GDM1 (cell line): Measurements from ENCODE around the gene GIGYF1.
"Not testable (repeated sequence)": the region's sequence is repeated elsewhere in the genome, so short reads cannot be mapped to it uniquely, and the experiment has no call there.

Experiments used
- DNase-seq: peaks from one replicate; lab custom pipeline; 2025; lab: John Stamatoyannopoulos, UW

The GIGYF1 gene

DNA sequence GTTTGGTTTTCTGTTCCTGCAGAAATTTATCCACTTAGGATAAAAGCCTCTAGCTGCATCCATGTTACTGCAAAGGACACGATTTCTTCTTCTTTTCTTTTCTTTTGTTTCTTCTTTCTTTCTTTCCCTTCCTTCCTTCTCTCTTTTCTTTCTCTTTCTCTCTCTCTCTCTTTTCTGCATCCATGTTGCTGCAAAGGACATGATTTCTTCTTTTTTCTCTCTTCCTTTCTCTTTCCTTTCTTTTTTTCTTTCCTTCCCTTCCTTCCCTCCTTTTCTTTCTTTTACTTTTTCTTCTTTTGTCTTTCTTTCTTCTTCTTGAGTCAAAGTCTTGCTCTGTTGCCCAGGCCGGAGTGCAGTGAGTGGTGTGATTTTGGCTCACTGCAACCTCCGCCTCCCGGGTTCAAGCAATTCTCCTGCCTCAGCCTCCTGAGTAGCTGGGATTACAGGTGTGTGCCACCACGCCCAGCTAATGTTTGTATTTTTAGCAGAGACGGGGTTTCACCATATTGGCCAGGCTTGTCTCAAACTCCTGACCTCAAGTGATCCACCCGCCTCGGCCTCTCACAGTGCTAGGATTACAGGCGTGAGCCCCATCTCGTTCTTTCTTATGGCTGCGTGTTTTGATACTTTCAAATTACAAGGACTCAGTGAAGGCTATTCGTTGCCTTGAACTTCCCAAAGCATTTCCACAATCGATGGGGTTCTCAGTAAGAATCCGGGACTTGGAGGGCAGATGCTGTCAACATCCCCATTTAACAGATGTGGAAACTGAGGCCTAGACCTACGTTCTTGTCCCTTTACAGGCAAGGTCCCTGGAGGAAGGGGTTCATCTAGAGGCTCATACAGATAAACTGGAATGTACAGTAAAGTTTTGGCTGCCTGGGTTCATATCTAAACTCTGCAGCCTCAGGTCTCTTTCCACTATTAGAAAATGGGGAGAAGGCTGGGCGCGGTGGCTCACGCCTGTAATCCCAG lies 22.4 kb downstream of the GIGYF1 start:
- DNase-seq: no peak

DNA sequence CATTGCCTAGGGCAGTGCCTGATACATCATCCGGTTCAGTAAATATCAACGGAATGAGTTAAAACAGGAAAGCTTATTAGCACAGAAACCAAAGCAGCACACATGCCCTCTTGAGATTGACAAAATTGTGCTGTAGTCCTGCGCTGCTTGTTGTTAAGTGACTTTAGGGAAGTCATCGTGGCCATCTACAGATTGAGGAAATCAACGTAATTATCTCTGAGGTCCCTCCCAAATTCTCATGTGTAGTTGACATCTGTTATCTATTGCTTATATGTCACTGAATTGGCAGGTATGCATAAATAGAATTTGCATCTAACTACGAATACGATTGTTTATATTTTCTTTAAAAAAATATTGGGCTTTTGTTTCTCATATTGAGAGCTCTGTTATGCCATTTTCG lies 24.0 kb downstream of the GIGYF1 start:
- DNase-seq: no peak

DNA sequence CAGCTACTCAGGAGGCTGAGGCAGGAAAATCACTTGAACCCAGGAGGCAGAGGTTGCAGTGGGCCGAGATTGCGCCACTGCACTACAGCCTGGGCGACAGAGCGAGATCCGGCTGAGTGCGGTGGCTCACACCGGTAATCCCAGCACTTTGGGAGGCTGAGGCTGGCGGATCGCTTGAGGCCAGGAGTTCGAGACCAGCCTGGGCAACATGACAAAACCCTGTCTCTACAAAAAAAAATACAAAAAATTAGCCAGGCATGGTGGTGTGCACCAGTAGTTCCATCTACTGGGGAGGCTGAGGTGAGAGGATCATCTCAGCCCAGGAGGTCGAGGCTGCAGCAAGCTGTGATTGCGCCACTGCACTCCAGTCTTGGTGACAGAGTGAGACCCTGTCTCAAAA lies 24.9 kb downstream of the GIGYF1 start:
- not testable (repeated sequence) for DNase-seq

DNA sequence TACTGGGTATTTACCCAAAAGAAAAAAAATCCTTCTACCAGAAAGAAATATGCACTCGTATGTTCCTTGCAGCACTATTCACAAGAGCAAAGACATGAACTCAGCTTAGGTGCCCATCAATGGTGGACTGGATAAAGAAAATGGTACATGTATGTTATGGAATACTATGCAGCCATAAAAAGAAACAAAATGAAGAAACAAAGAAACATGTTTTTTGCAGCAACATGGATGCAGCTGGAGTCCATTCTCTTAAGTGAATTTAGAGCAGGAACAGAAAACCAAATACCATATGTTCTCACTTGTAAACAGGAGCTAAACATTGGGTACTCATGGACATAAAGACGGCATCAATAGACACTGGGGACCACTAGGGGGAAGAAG lies 26.0 kb downstream of the GIGYF1 start:
- no peak for DNase-seq

DNA sequence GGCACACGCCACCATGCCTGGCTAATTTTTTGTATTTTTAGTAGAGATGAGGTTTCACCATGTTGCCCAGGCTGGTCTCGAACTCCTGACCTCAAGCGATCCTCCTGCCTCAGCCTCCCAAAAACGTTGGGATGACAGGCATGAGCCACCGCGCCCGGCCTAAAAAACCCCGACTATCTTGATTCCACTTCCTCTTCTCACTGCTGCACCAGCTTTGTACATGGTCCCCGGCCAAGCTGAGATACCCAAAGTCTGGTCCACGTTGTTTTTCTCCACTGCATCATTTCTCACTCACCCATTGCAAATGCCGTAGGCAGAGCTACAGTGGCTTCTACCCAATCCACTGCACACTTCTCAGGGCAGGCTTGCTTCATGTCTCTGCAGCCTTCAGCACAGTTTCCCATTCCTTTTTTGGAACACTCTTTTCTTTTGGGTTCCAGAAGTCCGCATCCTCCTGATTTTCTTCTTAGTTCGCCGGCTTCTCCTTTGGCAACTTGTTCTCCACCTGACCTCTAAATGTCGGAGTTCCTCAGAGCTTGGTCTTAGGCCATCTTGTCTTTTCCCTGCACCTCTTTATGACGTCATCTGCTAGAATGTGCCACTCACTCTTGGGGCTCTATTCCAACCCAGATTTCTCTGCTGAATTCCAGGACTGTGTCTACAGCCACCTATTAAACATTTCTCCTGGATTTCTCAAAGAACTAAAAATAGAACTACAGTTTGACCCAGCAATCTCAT lies 26.6 kb downstream of the GIGYF1 start:
- DNase-seq: no peak

DNA sequence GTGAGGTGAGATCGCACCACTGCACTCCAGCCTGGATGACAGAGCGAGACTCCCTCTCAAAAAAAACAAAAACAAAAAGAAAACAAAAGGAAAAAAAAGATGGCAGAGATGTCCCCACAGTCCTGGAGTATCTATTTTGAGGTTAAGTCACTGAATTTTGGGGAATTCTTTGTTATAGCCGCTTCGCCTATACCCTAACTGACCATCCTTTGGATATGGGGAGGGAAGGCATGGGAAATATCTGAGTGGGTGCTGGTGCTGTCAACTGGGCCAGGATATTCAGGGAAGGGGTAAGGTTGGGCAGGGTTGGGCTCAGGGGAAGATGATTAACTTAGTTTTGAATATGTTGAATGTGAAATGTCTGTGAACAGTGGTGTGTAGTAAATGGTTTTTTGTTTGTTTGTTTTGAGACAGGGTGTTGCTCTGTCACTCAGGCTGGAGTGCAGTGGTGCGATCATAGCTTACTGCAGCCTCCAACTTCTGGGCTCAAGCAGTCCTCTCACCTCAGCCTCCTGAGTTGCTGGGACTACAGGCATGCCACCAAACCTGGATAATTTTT lies 28.8 kb downstream of the GIGYF1 start:
- DNase-seq: no peak

DNA sequence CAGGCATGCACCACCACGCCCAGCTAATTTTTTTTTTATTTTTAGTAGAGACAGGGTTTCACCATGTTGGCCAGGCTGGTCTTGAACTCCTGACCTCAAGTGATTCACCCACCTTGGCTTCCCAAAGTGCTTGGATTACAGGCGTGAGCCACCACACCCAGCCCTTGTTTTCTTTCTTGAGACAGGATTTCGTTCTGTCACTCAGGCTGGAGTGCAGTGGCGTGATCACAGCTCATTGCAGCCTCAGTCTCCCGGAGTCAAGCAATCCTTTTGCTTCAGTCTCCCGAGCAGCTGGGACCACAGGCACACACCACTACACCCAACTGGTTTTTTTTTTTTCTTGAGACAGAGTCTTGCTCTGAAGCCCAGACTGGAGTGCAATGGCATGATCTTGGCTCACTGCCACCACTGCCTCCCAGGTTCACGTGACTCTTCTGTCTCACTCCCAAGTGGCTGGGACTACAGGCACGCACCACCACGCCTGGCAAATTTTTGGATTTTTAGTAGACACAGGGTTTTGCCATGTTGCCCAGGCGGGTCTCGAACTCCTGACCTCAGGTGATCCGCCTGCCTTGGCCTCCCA lies 31.8 kb downstream of the GIGYF1 start:
- DNase-seq: not testable (repeated sequence)

DNA sequence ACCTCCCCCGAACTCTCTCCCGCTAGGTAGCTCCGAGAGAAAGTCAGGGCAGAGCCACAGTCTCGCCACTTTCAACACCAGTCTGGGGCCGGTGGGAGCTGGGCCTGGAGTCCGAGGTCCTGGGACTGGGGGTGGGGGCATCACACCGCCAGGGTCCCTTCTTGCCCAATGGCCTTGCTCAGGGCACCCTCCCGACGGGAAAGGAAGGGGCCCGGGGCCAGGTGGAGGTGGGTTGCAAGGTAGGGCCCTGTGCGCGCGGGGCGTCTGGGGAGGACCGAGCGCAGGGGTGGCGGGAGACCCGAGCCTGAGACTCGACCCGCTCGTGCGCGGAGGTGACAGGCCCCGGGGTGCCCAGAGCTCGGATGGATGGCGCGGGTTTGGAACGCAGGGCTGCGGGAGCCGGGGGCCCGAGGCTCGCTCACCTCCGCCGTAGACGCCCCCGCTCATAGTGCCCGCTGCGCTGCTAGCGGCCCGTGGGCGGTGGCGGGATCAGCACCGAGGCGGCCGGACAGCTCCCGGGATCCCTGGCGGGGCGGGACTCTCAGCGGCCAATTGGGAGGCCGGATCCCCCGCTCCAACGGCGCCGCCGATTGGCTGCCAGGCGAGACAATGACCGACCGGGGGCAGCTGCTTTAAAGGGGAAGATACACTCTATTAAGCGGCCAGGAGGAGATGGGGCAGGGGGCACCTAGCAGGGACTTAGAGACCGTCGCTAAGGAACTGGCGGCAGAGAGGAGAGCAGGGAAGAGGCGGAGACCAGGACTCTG lies 38.0 kb downstream of the GIGYF1 start, which contains the start of gene ACTL6B:
Gene ACTL6B, minus strand, starts transcription at position 541 of the 767 bp plus-strand sequence. Its CDS starts 94 bp downstream, at position 447.
- DNase-seq: peak; percentile 71

DNA sequence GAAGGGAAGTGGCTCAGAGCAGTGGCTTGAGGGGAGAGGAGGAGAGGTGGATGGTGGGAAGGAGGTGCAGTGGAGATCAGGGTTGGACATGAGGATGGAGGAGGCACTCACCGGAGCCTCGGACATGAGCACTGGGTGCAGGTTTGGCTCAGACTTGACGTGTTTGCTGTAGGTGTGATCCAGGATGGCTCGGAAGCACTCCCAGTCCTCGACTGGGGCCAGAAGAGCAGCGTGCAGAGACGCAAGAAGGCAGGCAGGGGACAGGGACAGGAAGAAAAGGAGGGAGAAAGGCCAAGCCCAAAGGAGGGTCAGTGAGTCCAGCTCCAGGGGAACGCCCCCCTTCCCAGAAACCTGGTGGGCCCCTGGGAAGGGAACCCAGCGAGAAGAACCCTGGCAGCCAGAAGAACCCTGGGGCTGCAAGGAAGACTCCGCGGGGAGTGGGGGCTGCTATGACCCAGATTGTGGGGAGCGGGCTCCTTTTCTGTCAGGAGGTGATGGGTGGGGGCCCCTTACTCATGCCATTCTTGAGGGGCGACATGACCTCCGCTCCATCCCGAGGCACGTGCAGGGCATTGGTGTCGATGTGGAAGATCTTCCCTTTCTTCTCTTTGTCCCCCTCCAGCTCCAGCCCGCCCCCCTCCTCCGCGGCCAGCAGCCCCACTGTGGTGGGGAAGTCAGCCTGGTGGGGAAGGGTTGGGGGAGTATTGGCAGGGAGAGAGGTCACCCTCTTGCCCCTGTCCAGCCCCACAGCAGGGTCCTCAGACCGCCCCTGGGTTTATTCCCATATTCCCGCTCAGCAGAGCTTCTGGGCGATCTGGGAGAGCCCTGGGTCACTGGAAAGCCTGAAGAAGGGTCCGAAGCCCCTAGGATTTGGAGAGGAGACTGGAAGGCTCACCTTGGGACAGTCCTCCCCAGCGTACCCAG lies 38.9 kb downstream of the GIGYF1 start:
- DNase-seq: no peak

DNA sequence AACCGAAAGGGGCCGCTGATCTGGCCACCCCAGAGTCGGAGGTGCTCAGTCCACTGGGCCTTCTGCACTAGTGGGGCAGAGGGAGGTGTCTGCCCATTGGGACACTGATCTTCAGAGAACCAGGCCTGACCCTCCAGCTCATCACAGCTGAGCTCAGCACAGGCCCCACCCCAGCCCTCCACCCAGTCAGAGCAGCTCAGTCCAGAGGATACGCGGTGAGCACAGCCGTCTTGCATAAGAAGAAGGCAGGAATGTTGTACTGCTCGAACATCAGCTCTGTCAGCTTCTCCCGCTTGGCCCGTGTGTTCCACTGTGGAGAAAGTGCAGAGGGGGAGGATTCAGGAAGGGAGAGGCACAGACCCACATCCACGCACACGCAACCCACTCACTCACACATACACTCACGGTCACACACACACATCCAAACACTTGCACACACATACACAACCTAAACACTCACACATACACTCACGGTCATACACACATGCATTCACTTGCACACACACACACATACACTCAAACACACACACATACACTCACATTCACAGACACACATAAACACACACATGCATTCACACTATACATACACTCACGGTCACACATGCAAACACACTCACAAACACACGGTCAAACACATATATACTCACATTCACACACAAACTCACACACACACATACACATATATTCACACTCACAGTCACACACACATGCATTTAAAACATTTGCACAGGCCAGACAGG lies 44.1 kb downstream of the GIGYF1 start:
- no peak for DNase-seq

DNA sequence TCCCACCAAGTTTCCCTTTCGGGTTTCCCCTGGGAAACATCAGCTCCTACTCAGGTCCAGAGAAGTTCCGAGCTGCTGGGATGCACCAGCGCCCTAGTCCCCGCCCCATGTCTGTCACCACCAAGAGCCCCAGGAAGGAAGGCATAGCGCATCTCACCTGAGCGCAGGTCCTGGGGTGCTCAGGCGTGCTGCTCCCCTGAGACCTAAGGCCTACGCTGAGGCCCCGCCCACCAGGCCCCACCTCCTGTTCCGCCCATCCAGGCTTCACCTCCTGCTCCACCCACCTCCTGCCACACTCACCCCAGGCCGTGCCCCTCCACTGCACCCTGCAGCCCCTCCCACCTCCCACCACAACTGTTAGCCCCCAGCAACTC lies 51.5 kb downstream of the GIGYF1 start:
- DNase-seq: no peak

DNA sequence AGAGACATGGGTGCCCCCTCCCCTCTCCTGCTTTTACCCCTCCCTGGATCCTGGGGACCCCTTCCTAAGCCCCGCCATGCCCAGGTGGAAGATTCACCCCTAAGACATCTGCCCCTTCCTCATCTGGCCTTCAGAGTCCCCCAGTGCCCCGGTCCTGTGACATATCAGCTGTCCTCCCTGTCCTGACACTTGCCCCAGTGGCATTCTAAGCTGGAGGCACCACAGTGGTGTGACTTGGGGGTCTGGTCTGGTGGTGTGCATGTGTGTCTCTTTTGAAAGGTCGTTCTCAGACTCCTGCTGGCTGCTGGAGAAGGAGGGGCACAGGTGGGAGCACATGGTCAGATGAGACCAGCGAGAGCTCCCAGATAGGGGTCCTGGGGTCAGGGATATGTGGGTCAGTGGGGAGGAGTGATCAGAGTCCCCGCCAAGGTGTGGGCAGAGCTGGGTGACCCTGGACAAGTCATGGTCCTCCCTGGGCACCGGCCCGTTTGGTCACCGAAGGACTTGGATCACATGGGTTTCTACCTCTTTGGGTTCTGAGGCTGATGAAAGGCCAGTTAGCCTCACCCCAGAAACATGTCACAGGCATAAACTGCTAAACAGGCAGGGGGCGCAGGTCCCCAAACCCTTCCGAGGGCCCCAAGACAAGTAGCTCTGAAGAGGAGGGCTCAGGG lies 52.1 kb downstream of the GIGYF1 start:
- DNase-seq: no peak

DNA sequence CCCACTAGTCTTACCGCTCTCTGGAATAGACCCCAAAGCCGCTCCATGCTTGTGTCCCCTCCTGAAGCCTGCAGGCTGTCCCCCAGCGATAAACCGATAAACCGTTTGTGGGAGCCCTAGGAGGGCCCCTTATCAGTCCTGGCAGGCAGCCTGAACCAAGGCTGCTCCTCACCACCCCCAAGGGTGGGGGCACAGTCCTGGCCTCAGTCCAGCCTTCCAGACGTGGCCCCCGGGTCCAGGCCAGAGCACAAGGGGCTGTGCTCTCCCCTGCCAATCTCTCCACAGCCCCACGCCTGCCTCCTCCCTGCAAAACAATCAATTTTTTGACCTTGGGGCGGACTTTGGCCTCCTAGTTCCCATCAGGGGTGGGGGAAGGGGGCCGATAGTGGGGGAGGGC lies 52.6 kb downstream of the GIGYF1 start, which contains the start of gene TFR2:
Gene TFR2, minus strand, starts transcription at position 90 of the 397 bp plus-strand sequence. Its CDS starts 43 bp downstream, at position 47.
- DNase-seq: no peak

DNA sequence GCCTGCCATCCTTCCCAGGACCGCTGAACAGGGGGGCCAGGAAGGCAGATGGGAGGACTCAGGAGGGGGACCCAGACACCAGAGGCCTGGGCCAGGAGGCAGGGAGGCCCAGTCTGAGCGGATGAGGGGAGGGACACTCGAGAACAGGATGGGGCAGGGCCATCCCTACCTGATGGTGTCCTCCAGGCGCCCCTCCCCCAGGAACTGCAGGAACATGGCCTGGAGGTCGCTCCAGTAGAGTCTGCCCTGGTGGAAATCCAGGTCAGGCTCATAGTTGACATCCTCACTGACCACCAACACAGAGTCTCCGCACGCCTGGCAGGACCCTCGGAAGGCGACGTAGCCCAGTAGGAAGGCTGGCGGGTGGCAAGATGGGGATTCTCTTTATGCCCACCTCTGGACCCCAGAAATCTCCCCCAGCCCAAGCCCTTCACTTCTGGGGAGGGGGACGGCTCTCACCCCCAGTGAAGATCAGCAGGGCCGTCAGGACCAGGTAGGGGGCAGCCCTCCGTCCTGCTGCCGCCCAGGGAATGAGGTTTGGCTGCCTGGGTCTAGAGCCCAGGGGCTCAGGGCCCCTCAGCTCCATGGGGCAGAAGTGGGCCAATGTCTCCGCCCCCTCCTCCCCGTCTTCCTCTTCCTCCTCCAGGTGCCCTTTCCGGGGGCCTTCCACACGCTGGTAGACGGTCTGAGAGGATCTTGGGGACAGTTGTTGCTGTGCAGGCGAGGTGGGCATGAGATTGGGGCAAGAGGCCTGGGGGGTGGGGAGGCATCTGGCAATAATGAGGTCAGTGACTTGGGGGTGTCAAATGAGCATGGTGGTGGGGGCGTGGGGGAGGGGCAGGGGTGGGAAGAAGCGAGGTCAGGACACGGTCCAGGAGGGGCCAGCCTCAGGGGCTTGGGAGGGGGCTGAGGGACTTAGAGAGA lies 53.3 kb downstream of the GIGYF1 start:
- no peak for DNase-seq

DNA sequence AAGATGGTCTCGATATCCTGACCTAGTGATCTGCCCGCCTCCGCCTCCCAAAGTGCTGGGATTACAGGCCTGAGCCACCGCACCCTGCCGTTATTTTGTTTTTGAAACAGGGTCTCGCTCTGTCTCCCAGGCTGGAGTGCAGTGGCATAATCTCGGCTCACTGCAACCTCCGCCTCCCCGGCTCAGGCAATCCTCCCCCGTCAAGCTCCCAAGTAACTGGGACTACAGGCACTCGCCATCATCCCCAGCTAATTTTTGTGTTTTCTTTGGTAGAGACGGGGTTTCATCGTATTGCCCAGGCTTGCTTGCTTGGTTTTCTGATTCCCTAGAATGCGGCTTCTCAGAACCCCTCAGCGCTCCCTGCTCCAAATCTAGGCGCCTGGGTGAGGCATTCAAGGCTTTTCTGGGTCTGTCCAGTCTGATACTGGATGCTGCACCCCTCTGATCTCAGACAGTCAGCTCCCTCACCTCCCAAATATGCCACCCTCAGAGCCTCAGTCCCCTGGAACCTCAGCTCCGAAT lies 54.0 kb downstream of the GIGYF1 start:
- no peak for DNase-seq

DNA sequence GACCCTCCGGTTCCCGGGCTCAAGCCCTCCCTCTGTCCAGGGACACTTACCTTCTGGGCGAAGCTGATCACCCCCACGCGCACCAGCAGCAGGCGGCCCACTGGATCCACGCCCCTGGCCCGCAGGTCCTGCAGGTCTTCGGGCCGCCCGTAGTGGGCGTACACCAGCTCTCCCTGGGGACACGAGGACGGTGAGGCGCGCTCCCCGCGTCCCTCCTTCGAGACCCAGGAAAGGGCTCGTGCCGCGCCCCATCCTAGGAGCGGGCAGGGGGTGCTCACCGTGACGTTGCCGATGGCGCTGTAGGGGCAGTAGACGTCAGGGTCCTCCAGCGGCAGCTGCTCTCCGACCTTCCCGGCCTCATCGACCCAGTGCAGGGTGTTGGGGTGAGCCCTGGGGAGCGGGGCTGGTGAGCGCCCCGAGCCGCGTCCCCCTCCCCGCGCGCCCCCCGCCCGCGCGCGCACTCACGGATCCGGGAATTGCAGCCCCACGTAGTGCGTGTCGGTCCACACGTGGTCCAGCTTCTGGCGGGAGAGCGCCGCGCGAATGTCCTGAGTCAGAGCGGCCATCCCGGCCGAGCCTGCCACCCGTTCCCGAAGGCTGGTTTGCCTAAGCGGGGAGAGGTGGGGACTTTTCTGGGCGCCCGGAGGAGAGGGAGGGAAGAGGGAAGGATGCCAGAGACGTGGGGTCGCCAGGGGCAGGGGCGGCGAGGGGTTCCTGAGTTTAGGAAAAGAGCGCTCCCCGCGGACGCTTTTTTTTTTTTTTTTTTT lies 60.9 kb downstream of the GIGYF1 start:
- DNase-seq: peak; percentile 42

DNA sequence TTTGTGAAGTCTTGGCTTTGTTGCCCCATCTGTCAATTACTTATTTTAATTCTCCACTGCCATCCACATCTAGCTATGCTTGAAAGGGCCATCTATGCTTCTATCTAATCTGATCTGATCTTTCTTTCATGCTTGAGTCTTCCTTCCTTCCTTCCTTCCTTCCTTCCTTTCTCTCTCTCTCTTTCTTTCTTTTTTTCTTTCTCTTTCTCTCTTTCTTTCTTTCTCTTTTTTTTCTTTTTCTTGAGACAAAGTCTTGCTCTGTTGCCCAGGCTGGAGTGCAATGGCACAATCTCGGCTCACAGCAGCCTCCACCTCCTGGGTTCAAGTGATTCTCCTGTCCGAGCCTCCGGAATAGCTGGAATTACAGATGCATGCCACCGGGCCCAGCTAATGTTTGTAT lies 64.0 kb downstream of the GIGYF1 start:
- DNase-seq: no peak
